SH-SY5Y (cell line): ENCODE measurements around the gene FOXP4.

ENCODE experiments used
- GATA2 ChIP-seq: IDR thresholded peaks from 2 replicates; pipeline ENCODE4 v1.6.1; 2011; ENCODE audit warnings: mild to moderate bottlenecking, low read depth, low read length
- GATA3 ChIP-seq: IDR thresholded peaks from 2 replicates; pipeline ENCODE4 v1.6.1; 2011; ENCODE audit warnings: low read depth, mild to moderate bottlenecking, low read length, moderate library complexity

GRCh38 chr6:41591859-41592502, 45.8 kb downstream of the FOXP4 start:
- TF ChIP-seq GATA2 (no peak), GATA3 (no peak)
